H9 (cell line): ENCODE measurements around the gene TAS2R14. TPM values are rescaled to one million over a fixed set of nuclear protein-coding genes. Genes with fewer than 3 reads are reported as not detected.

Source experiments
- DNase-seq: peaks from one replicate; pipeline ENCODE4 v3.0.0-alpha.2; 2017
- H2AFZ ChIP-seq: one replicate; pipeline ENCODE4 v1.6.1; 2013; ENCODE audit warnings: mild to moderate bottlenecking, low read length, control low read depth, moderate library complexity
- H2AK5ac ChIP-seq: 2 replicates; pipeline ENCODE4 v1.6.1; 2013; ENCODE audit warnings: low read length, control low read depth, mixed read lengths; ENCODE audit not compliant: insufficient read length
- H2BK120ac ChIP-seq: one replicate; pipeline ENCODE4 v1.6.1; 2013; ENCODE audit warnings: low read depth, mild to moderate bottlenecking, low read length, control low read depth, inconsistent platforms; ENCODE audit not compliant: poor library complexity, severe bottlenecking
- H2BK12ac ChIP-seq: 2 replicates; pipeline ENCODE4 v1.6.1; 2013; ENCODE audit warnings: low read length, control low read depth, mixed read lengths, low read depth; ENCODE audit not compliant: insufficient read length
- H2BK15ac ChIP-seq: 2 replicates; pipeline ENCODE4 v1.6.1; 2013; ENCODE audit warnings: low read depth, low read length, control low read depth
- H2BK20ac ChIP-seq: one replicate; pipeline ENCODE4 v1.6.1; 2013; ENCODE audit warnings: low read depth, mild to moderate bottlenecking, low read length, control low read depth, inconsistent platforms; ENCODE audit not compliant: poor library complexity, severe bottlenecking
- H2BK5ac ChIP-seq: 2 replicates; pipeline ENCODE4 v1.6.1; 2013; ENCODE audit warnings: low read length, control low read depth, mixed read lengths; ENCODE audit not compliant: insufficient read length
- H3K14ac ChIP-seq: 2 replicates; pipeline ENCODE4 v1.6.1; 2013; ENCODE audit warnings: low read length, control low read depth; ENCODE audit not compliant: insufficient read depth
- H3K18ac ChIP-seq: 2 replicates; pipeline ENCODE4 v1.6.1; 2013; ENCODE audit warnings: low read depth, mild to moderate bottlenecking, mixed read lengths, low read length, control low read depth; ENCODE audit not compliant: insufficient read length
- H3K23ac ChIP-seq: 2 replicates; pipeline ENCODE4 v1.6.1; 2013; ENCODE audit warnings: low read length, control low read depth, mixed read lengths, low read depth; ENCODE audit not compliant: insufficient read length
- H3K23me2 ChIP-seq: 2 replicates; pipeline ENCODE4 v1.6.1; 2013; ENCODE audit warnings: low read depth, mild to moderate bottlenecking, mixed read lengths, low read length, control low read depth; ENCODE audit not compliant: insufficient read length, poor library complexity, severe bottlenecking
- H3K27ac ChIP-seq: 2 replicates; pipeline ENCODE4 v1.5.1; 2013; ENCODE audit warnings: low read length, control low read depth, mixed read lengths, low read depth; ENCODE audit not compliant: insufficient read length
- H3K27me3 ChIP-seq: 2 replicates; pipeline ENCODE4 v1.6.1; 2013; ENCODE audit warnings: low read length, control low read depth, inconsistent platforms; ENCODE audit not compliant: insufficient read depth
- H3K4ac ChIP-seq: 2 replicates; pipeline ENCODE4 v1.6.1; 2013; ENCODE audit warnings: low read depth, mild to moderate bottlenecking, control low read depth, inconsistent platforms, low read length, moderate library complexity
- H3K4me1 ChIP-seq: 2 replicates; pipeline ENCODE4 v1.6.1; 2013; ENCODE audit warnings: low read length, control low read depth, inconsistent platforms; ENCODE audit not compliant: insufficient read depth
- H3K4me2 ChIP-seq: 2 replicates; pipeline ENCODE4 v1.6.1; 2013; ENCODE audit warnings: low read length, control low read depth, mixed read lengths; ENCODE audit not compliant: insufficient read length, insufficient read depth
- H3K56ac ChIP-seq: 2 replicates; pipeline ENCODE4 v1.6.1; 2013; ENCODE audit warnings: low read depth, mild to moderate bottlenecking, mixed read lengths, low read length, control low read depth; ENCODE audit not compliant: insufficient read length
- H3K79me1 ChIP-seq: 2 replicates; pipeline ENCODE4 v1.6.1; 2013; ENCODE audit warnings: low read depth, mild to moderate bottlenecking, moderate library complexity, low read length, control low read depth, inconsistent platforms; ENCODE audit not compliant: insufficient read depth, poor library complexity, severe bottlenecking
- H3K79me2 ChIP-seq: 2 replicates; pipeline ENCODE4 v1.6.1; 2013; ENCODE audit warnings: low read length, control low read depth, inconsistent platforms; ENCODE audit not compliant: insufficient read depth
- H3K9ac ChIP-seq: 2 replicates; pipeline ENCODE4 v1.6.1; 2013; ENCODE audit warnings: low read length, control low read depth, mixed read lengths; ENCODE audit not compliant: insufficient read length; ENCODE audit errors: extremely low read depth
- H3K9me3 ChIP-seq: one replicate; pipeline ENCODE4 v1.6.1; 2013; ENCODE audit warnings: low read depth, low read length, inconsistent platforms; ENCODE audit not compliant: control insufficient read depth
- H3T11ph ChIP-seq: one replicate; pipeline ENCODE4 v1.6.1; 2013; ENCODE audit warnings: mild to moderate bottlenecking, low read length, control low read depth, inconsistent platforms
- H4K20me1 ChIP-seq: one replicate; pipeline ENCODE4 v1.6.1; 2013; ENCODE audit not compliant: control insufficient read depth, insufficient read length, insufficient read depth
- H4K5ac ChIP-seq: 2 replicates; pipeline ENCODE4 v1.6.1; 2013; ENCODE audit warnings: low read depth, mild to moderate bottlenecking, mixed read lengths, low read length, control low read depth; ENCODE audit not compliant: insufficient read length
- H4K8ac ChIP-seq: replicated peaks from 2 replicates; pipeline ENCODE4 v1.6.1; 2013; ENCODE audit warnings: low read length, control low read depth, mixed read lengths, low read depth; ENCODE audit not compliant: insufficient read length
- H4K91ac ChIP-seq: 2 replicates; pipeline ENCODE4 v1.6.1; 2013; ENCODE audit warnings: low read depth, mild to moderate bottlenecking, moderate library complexity, mixed read lengths, low read length, control low read depth; ENCODE audit not compliant: insufficient read length
- H3K27ac Mint-ChIP-seq, 3 experiments: 2 replicates in 2 of 3; 3 replicates in 1 of 3; pipeline ENCODE4 v1.8.0; 2020 to 2021; ENCODE audit warnings: mixed read lengths in 3 of 3, mild to moderate bottlenecking in 1 of 3, moderate library complexity in 1 of 3
- H3K27me3 Mint-ChIP-seq: 2 replicates; pipeline ENCODE4 v1.8.0; 2021; ENCODE audit warnings: low read depth, mild to moderate bottlenecking, moderate library complexity, mixed read lengths
- H3K36me3 Mint-ChIP-seq, 3 experiments: 2 replicates in 2 of 3; 3 replicates in 1 of 3; pipeline ENCODE4 v1.8.0; 2020 to 2021; ENCODE audit warnings: low read depth in 3 of 3, mixed read lengths in 3 of 3; ENCODE audit not compliant: insufficient read depth in 1 of 3
- H3K4me1 Mint-ChIP-seq, 2 experiments: 2 replicates each; pipeline ENCODE4 v1.8.0; 2020; ENCODE audit warnings: mixed read lengths in 2 of 2
- H3K4me3 Mint-ChIP-seq, 2 experiments: 2 replicates in 1 of 2; 3 replicates in 1 of 2; pipeline ENCODE4 v1.8.0; 2020 to 2021; ENCODE audit warnings: mild to moderate bottlenecking in 2 of 2, mixed read lengths in 2 of 2, moderate library complexity in 1 of 2
- H3K9me3 Mint-ChIP-seq, 2 experiments: 2 replicates in 1 of 2; 3 replicates in 1 of 2; pipeline ENCODE4 v1.8.0; 2020; ENCODE audit warnings: mild to moderate bottlenecking in 2 of 2, mixed read lengths in 2 of 2, moderate library complexity in 1 of 2
- CTCF ChIP-seq: fragments of 200-600 bp; sonication (generic); conservative IDR thresholded peaks from 3 replicates; pipeline ENCODE4 v1.8.0; 2021; ENCODE audit warnings: antibody characterized with exemption, mild to moderate bottlenecking
- WGBS: extraction: QIAGEN DNeasy Blood & Tissue Kit; methylation state at CpG from one replicate; pipeline ENCODE4 v1.1.7; 2013; ENCODE audit warnings: missing lambda C conversion rate, low lambda C conversion rate, mixed read lengths; ENCODE audit not compliant: insufficient read length; ENCODE audit errors: extremely low coverage; 5-methylcytosine and 5-hydroxymethylcytosine counted together
- total RNA-seq: library from RNA; stranded (reverse); gene quantifications from 2 replicates; pipeline ENCODE4 v1.2.1, GENCODE V29; 2021

The TAS2R14 gene
- total RNA-seq, 1 experiment from 2014 or later: 2.1 TPM

- peaks cover 8 to 13% (median 9%) of the 10 kb centered on the region in 3 experiments for H3K36me3 Mint-ChIP-seq
- H4K91ac ChIP-seq: no peak within 1 kb of the TSS
- H3K4me1 ChIP-seq: no peaks in the 10 kb centered on the region
- no peaks in the 10 kb centered on the region for H3K9me3 ChIP-seq
- no peak within 1 kb of the TSS for H4K5ac ChIP-seq
- no peak within 1 kb of the TSS for H3K23ac ChIP-seq
- H3K27ac Mint-ChIP-seq: no peak within 1 kb of the TSS
- no peak within 1 kb of the TSS for H3K9ac ChIP-seq
- WGBS: no CpG with 5 or more reads among the region's 1 CpG
- no peak within 1 kb of the TSS for H2BK5ac ChIP-seq
- H2BK120ac ChIP-seq: no peak within 1 kb of the TSS
- H4K8ac ChIP-seq: no peak within 1 kb of the TSS
- no peak within 1 kb of the TSS for H2AK5ac ChIP-seq
- no peaks in the 10 kb centered on the region for H4K20me1 ChIP-seq
- H2BK15ac ChIP-seq: no peak within 1 kb of the TSS
- H3K4ac ChIP-seq: no peak within 1 kb of the TSS
- H2BK12ac ChIP-seq: no peak within 1 kb of the TSS
- H3K4me1 Mint-ChIP-seq: peaks cover 0 to 3% of the 10 kb centered on the region in 2 experiments; a peak in 2 of 4 replicates
- no peaks in the 10 kb centered on the region for H3K79me1 ChIP-seq
- no peak within 1 kb of the TSS for H3K56ac ChIP-seq
- H3K9me3 Mint-ChIP-seq: peaks cover 8 to 9% of the 10 kb centered on the region in 2 experiments
- no peaks in the 10 kb centered on the region for H3K27me3 ChIP-seq
- H2BK20ac ChIP-seq: no peak within 1 kb of the TSS
- H3T11ph ChIP-seq: no peak within 1 kb of the TSS
- no peak within 1 kb of the TSS for H3K4me2 ChIP-seq
- H3K4me3 Mint-ChIP-seq: no peak within 1 kb of the TSS
- no peak for DNase-seq
- no peak within 1 kb of the TSS for H3K18ac ChIP-seq
- no peak within 1 kb of the TSS for H3K27ac ChIP-seq
- H3K79me2 ChIP-seq: no peaks in the 10 kb centered on the region
- no peaks in the 10 kb centered on the region for H3K27me3 Mint-ChIP-seq
- no peak for TF ChIP-seq CTCF
- H2AFZ ChIP-seq: no peak within 1 kb of the TSS
- no peak within 1 kb of the TSS for H3K14ac ChIP-seq
- no peaks in the 10 kb centered on the region for H3K23me2 ChIP-seq
Observed at GRCh38 chr12:10909462-10909861, 29.6 kb downstream of the TAS2R14 start, which contains the start of gene TAS2R13. TAS2R13 (minus strand) TSS chr12:10909562; CDS start chr12:10909298, 264 bp downstream.
